ENCODE measurements around the gene KRT86.

GRCh38 chr12:52263761-52264434 is 10.5 kb upstream of the KRT86 start:
- TF ChIP-seq EP300 (IDR thresholded peaks at IDR 0.05) = no peak
- no peak for TF ChIP-seq CTCF (IDR thresholded peaks at IDR 0.05)
- no peak for TF ChIP-seq RAD21 (conservative IDR thresholded peaks at IDR 0.05 in 1 of 2, IDR thresholded peaks at IDR 0.05 in 1 of 2)
- no peak for TF ChIP-seq POLR2AphosphoS2 (conservative IDR thresholded peaks at IDR 0.05; ENCODE audit: low read length)
- no peak for TF ChIP-seq HDAC2 (IDR thresholded peaks at IDR 0.05)
- no peak for TF ChIP-seq ZC3H11A (IDR thresholded peaks at IDR 0.05)
- TF ChIP-seq POLR2A (IDR thresholded peaks at IDR 0.05; ENCODE audit: low read length) = no peak
